ENCODE results near the gene CRB3. TPM values are rescaled to one million over a fixed set of nuclear protein-coding genes. Genes with fewer than 3 reads are reported as not detected.

Gene CRB3
- total RNA-seq, 1 donor from 2014 or later: 0.44 TPM

- H3K27me3 Mint-ChIP-seq (ENCODE audit: unreplicated experiment): peaks cover 6% of the 10 kb centered on the region
Measured at GRCh38 chr19:6470173-6470572, 6.1 kb downstream of the CRB3 start.

GRCh38 chr19:6471076-6471475 is 7.0 kb downstream of the CRB3 start:
- H3K27ac Mint-ChIP-seq (ENCODE audit: unreplicated experiment): no peak overlapping the region
- no peak for TF ChIP-seq CTCF (IDR thresholded peaks at IDR 0.05; ENCODE audit: unreplicated experiment)
- no peaks in the 10 kb centered on the region for H3K36me3 Mint-ChIP-seq (ENCODE audit: low read depth, unreplicated experiment)
- no peak for DNase-seq (ENCODE audit: low spot score)
- H3K4me1 Mint-ChIP-seq (ENCODE audit: unreplicated experiment): no peaks in the 10 kb centered on the region
- peaks cover 3% of the 10 kb centered on the region for H3K27me3 Mint-ChIP-seq (ENCODE audit: unreplicated experiment)
- no peak overlapping the region for H3K4me3 Mint-ChIP-seq (ENCODE audit: unreplicated experiment)
- H3K9me3 Mint-ChIP-seq (ENCODE audit: unreplicated experiment): no peaks in the 10 kb centered on the region

More at GRCh38 chr19:6470173-6470572, 6.1 kb downstream of the CRB3 start:
- no peak overlapping the region for H3K4me3 Mint-ChIP-seq (ENCODE audit: unreplicated experiment)
- no peaks in the 10 kb centered on the region for H3K36me3 Mint-ChIP-seq (ENCODE audit: low read depth, unreplicated experiment)
- no peak for TF ChIP-seq CTCF (IDR thresholded peaks at IDR 0.05; ENCODE audit: unreplicated experiment)
- H3K9me3 Mint-ChIP-seq (ENCODE audit: unreplicated experiment): no peaks in the 10 kb centered on the region
- no peak overlapping the region for H3K27ac Mint-ChIP-seq (ENCODE audit: unreplicated experiment)
- DNase-seq (ENCODE audit: low spot score): no peak
- no peaks in the 10 kb centered on the region for H3K4me1 Mint-ChIP-seq (ENCODE audit: unreplicated experiment)

- no peak for DNase-seq (ENCODE audit: low spot score)
- no peaks in the 10 kb centered on the region for H3K4me1 Mint-ChIP-seq (ENCODE audit: unreplicated experiment)
- H3K4me3 Mint-ChIP-seq (ENCODE audit: unreplicated experiment): no peak overlapping the region
- no peaks in the 10 kb centered on the region for H3K9me3 Mint-ChIP-seq (ENCODE audit: unreplicated experiment)
- peaks cover 1% of the 10 kb centered on the region for H3K27me3 Mint-ChIP-seq (ENCODE audit: unreplicated experiment)
- no peak overlapping the region for H3K27ac Mint-ChIP-seq (ENCODE audit: unreplicated experiment)
- TF ChIP-seq CTCF (IDR thresholded peaks at IDR 0.05; ENCODE audit: unreplicated experiment): no peak
- no peaks in the 10 kb centered on the region for H3K36me3 Mint-ChIP-seq (ENCODE audit: low read depth, unreplicated experiment)
Measured at GRCh38 chr19:6472713-6473112, 8.6 kb downstream of the CRB3 start.

- H3K27ac Mint-ChIP-seq (ENCODE audit: unreplicated experiment): no peak overlapping the region
- H3K36me3 Mint-ChIP-seq (ENCODE audit: low read depth, unreplicated experiment): no peaks in the 10 kb centered on the region
- peaks cover 1% of the 10 kb centered on the region for H3K27me3 Mint-ChIP-seq (ENCODE audit: unreplicated experiment)
- no peak for DNase-seq (ENCODE audit: low spot score)
- no peak overlapping the region for H3K4me3 Mint-ChIP-seq (ENCODE audit: unreplicated experiment)
- H3K9me3 Mint-ChIP-seq (ENCODE audit: unreplicated experiment): no peaks in the 10 kb centered on the region
- TF ChIP-seq CTCF (IDR thresholded peaks at IDR 0.05; ENCODE audit: unreplicated experiment): no peak
- no peaks in the 10 kb centered on the region for H3K4me1 Mint-ChIP-seq (ENCODE audit: unreplicated experiment)
Measured at GRCh38 chr19:6473647-6474046, 9.6 kb downstream of the CRB3 start.

GRCh38 chr19:6475321-6476108 is 11.4 kb downstream of the CRB3 start:
- no peak overlapping the region for H3K27ac Mint-ChIP-seq (ENCODE audit: unreplicated experiment)
- no peak overlapping the region for H3K4me3 Mint-ChIP-seq (ENCODE audit: unreplicated experiment)
- no peaks in the 10 kb centered on the region for H3K9me3 Mint-ChIP-seq (ENCODE audit: unreplicated experiment)
- TF ChIP-seq CTCF (IDR thresholded peaks at IDR 0.05; ENCODE audit: unreplicated experiment): no peak
- peaks cover 1% of the 10 kb centered on the region for H3K27me3 Mint-ChIP-seq (ENCODE audit: unreplicated experiment)
- DNase-seq (ENCODE audit: low spot score): no peak
- H3K4me1 Mint-ChIP-seq (ENCODE audit: unreplicated experiment): no peaks in the 10 kb centered on the region
- H3K36me3 Mint-ChIP-seq (ENCODE audit: low read depth, unreplicated experiment): no peaks in the 10 kb centered on the region
